Spinal cord (tissue), 10 donors: Measurements from ENCODE around the gene RARG. TPM values are rescaled to one million over a fixed set of nuclear protein-coding genes. Genes with fewer than 3 reads are reported as not detected.

ENCODE experiments used
- DNase-seq, 6 donors: peaks; one replicate each; pipeline versions ENCODE4 v3.0.0 to v3.0.0-alpha.2; 2013 to 2015; ENCODE audit warnings: low spot score in 6 of 6, low read depth in 4 of 6
- H3K27ac ChIP-seq: one replicate; pipeline ENCODE4 v1.5.1; 2013; ENCODE audit warnings: low read depth, low read length, control low read depth
- H3K27me3 ChIP-seq: one replicate; pipeline ENCODE4 v1.6.1; 2013; ENCODE audit warnings: low read length; ENCODE audit not compliant: control insufficient read depth, insufficient read depth
- H3K36me3 ChIP-seq: one replicate; pipeline ENCODE4 v1.6.1; 2013; ENCODE audit warnings: low read length; ENCODE audit not compliant: control insufficient read depth, insufficient read depth
- H3K4me1 ChIP-seq: one replicate; pipeline ENCODE4 v1.6.1; 2013; ENCODE audit warnings: low read length; ENCODE audit not compliant: control insufficient read depth, insufficient read depth
- H3K4me3 ChIP-seq: one replicate; pipeline ENCODE4 v1.5.1; 2013; ENCODE audit warnings: low read depth, low read length, control low read depth
- H3K9me3 ChIP-seq: one replicate; pipeline ENCODE4 v1.6.1; 2013; ENCODE audit warnings: low read length; ENCODE audit not compliant: control insufficient read depth, insufficient read depth
- WGBS: methylation state at CpG from one replicate; pipeline ENCODE4 v1.1.5; 2013; ENCODE audit warnings: missing lambda C conversion rate; ENCODE audit not compliant: insufficient coverage; 5-methylcytosine and 5-hydroxymethylcytosine counted together
- polyA plus RNA-seq, 2 donors: library from polyadenylated mRNA; unstranded; fragments of 120-200 nt; gene quantifications; one replicate each; pipeline ENCODE4 v1.2.1, GENCODE V29; 2013; ENCODE audit not compliant: insufficient read length in 2 of 2
- total RNA-seq, 2 donors: library from RNA; depleted of rRNA in 1 of 2; stranded (reverse); fragments of 120-200 nt in 1 of 2; fragments of >200 nt in 1 of 2; gene quantifications; one replicate each; pipeline versions ENCODE4 v1.2.3 to v1.2.4, GENCODE V29; 2013 to 2014
- donor health status: healthy.

The RARG gene
- total and polyA plus RNA-seq, 4 donors = 10.8 to 20.1 (median 15.2) TPM

- Histone ChIP-seq H3K36me3 (peaks cover 6% of the 10 kb centered on the region), H3K27ac (peak overlapping the region; percentile 100), H3K27me3 (peaks cover under 1% of the 10 kb centered on the region), H3K9me3 (no peaks in the 10 kb centered on the region), H3K4me3 (no peak overlapping the region), H3K4me1 (peaks cover 60% of the 10 kb centered on the region)
- 78% methylated on average over 5 of the region's 10 CpGs for WGBS
- no peak for DNase-seq
Measured at GRCh38 chr12:53225635-53226424, 6.2 kb downstream of the RARG start.

DNA sequence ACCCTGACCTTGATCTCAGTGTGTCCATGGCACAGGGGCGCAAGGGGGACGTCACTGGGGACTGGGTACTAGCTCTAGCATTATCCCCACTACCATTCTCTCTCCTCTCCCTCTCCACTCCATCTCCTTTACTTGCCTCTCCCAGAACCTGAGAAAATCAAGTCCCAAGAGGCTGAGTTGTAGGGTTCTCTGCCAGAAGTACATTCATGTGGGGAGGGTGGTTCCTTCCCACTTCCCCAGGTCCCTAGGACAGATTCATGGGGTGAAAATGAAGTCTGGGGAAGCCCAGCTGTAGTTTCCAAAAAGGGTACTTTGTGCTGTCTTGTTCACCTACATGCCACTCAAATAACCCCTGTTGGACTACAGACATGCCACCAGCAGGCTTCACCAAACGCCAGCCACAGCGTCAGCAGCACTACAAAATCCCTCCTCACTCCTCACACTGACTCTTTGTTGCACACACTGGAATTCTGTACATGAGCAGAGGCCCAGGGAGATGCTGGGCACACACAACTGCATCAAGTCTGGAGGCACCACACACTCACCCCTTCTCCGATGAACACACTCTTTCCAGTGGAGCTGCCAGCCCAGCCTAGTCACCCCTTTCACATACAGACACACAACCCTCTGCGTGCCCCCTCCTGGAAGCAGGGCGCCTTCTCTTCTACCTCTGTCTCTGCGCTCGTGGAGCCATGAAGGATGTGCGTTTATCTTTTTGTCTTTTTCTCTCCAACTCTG, 6.9 kb downstream of the RARG start:
- DNase-seq = peak in 2 of 6 donors; percentile 36 to 59
- Histone ChIP-seq H3K27me3 (no peaks in the 10 kb centered on the region), H3K27ac (peak overlapping the region; percentile 100), H3K4me3 (no peak overlapping the region), H3K4me1 (peaks cover 59% of the 10 kb centered on the region), H3K9me3 (no peaks in the 10 kb centered on the region), H3K36me3 (peaks cover 6% of the 10 kb centered on the region)
- WGBS = 73% methylated on average over 8 of the region's 10 CpGs

DNA sequence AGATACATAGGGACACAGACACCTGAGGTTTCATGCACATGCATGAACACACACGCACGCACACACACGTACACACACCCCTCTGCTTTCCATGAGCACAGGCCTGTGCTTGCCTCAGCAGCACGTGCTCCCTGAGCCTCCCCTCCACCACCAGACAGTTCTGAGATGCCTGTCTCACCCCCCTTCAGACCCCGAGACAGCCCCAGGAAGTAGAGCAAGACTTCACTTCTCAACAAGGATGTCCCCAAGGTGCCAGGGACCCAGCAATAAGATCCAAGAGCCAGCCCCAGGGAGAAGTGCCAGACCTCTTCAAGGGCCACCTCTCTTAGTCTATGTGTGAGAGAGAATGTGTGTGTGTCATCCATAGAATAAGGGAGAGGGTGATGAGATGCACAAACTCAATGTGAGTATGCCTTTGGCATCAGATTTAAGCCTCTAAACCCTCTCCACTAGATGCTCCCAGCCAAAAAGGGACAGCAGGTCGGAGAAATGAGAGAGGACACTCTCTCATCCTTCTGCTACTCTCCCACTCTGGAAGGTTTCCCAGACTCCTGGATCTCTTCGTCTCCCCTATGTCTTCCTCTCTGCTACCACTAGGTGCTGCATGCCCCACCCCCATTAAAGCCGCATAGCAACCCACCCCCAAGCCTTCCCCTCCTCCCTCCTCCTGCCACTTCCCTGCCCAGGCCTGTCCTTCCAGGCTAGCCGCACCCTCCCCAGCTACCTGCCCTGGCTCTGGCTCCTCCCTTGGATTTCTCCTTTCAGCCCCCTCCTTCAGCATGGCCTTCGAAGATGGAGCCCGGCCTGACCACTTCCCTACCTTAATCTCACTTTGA, 7.7 kb downstream of the RARG start:
- WGBS = 53% methylated on average over 10 of the region's 11 CpGs
- Histone ChIP-seq H3K4me3 (no peak overlapping the region), H3K9me3 (no peaks in the 10 kb centered on the region), H3K4me1 (peaks cover 61% of the 10 kb centered on the region), H3K27me3 (no peaks in the 10 kb centered on the region), H3K27ac (peak overlapping the region; percentile 100), H3K36me3 (peaks cover 6% of the 10 kb centered on the region)
- DNase-seq = no peak

DNA sequence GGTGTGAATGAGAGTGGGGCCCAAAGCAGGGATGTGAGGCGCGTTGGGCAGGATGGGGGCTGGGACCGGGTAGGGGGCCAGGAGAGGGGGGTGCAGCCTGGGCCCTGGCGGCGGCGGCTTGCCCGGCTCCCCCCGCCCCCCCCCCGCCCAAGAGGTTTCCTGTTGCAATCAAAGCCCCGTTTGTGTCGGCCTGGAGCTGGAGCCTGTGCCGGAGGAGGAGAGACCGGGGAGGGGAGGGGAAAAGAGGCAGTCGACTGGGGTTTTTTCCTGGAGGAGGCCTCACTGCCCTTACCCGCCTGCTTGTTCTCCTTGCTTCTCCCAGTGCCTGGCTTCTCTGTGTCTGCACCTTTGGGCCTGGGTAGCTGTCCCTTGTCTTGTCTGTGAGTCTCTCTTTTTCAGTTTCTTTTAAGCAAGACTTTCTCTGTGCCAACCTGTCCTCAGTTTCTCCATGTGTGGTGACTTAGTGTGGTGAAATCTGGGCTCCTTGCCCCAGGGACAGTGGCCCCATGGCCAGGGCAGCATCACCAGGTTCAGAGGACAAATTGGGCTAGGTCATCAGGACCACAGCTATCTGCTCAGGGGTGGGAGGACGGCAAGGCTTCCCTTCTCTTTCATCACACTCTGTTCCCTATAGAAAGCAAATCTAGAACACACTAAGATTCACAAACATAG, 8.5 kb downstream of the RARG start:
- WGBS = 27% methylated on average over 8 of the region's 16 CpGs
- H3K27ac ChIP-seq = peak overlapping the region; percentile 100
- no peaks in the 10 kb centered on the region for H3K9me3 ChIP-seq
- peaks cover 6% of the 10 kb centered on the region for H3K36me3 ChIP-seq
- H3K27me3 ChIP-seq = no peaks in the 10 kb centered on the region
- peak in 2 of 6 donors; percentile 57 to 79 for DNase-seq
- H3K4me3 ChIP-seq = no peak overlapping the region
- H3K4me1 ChIP-seq = peaks cover 65% of the 10 kb centered on the region

GRCh38 chr12:53222806-53223261, 9.2 kb downstream of the RARG start:
- Histone ChIP-seq H3K9me3 (no peaks in the 10 kb centered on the region), H3K27ac (peak overlapping the region; percentile 100), H3K36me3 (peaks cover 6% of the 10 kb centered on the region), H3K4me3 (no peak overlapping the region), H3K4me1 (peaks cover 70% of the 10 kb centered on the region), H3K27me3 (no peaks in the 10 kb centered on the region)
- 22% methylated on average over 2 of the region's 4 CpGs for WGBS
- no peak for DNase-seq

DNA sequence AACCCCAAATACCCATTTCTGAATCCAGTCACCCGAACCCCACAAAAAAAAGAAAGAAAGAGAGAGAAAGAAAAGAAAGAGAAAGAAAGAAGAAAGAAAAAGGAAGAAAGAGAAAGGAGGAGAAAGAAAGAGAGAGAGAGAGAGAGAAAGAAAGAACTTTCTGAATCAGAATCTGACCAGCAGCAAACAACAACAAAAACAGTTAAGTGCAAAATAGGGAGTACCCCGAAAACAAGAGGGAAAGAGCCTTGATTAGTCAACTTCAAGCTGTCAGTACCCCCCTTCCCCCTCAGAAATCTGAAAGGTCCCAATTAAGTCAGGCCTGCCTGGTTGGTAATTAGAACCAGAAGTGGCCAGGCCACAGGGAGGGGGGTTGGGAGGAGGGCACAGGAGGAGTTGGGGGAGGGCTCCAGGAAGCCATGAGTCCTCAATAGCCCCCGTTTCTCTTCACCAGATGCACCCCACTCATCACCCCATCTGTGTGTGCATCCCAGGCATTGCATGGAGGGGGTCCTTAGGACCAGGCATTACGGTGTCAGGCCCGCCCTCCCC, 9.8 kb downstream of the RARG start:
- H3K4me3 ChIP-seq = no peak overlapping the region
- H3K27me3 ChIP-seq = no peaks in the 10 kb centered on the region
- DNase-seq = no peak
- peaks cover 76% of the 10 kb centered on the region for H3K4me1 ChIP-seq
- no CpG with 5 or more reads among the region's 5 CpGs for WGBS
- peak overlapping the region; percentile 100 for H3K27ac ChIP-seq
- H3K36me3 ChIP-seq = peaks cover 2% of the 10 kb centered on the region
- no peaks in the 10 kb centered on the region for H3K9me3 ChIP-seq

DNA sequence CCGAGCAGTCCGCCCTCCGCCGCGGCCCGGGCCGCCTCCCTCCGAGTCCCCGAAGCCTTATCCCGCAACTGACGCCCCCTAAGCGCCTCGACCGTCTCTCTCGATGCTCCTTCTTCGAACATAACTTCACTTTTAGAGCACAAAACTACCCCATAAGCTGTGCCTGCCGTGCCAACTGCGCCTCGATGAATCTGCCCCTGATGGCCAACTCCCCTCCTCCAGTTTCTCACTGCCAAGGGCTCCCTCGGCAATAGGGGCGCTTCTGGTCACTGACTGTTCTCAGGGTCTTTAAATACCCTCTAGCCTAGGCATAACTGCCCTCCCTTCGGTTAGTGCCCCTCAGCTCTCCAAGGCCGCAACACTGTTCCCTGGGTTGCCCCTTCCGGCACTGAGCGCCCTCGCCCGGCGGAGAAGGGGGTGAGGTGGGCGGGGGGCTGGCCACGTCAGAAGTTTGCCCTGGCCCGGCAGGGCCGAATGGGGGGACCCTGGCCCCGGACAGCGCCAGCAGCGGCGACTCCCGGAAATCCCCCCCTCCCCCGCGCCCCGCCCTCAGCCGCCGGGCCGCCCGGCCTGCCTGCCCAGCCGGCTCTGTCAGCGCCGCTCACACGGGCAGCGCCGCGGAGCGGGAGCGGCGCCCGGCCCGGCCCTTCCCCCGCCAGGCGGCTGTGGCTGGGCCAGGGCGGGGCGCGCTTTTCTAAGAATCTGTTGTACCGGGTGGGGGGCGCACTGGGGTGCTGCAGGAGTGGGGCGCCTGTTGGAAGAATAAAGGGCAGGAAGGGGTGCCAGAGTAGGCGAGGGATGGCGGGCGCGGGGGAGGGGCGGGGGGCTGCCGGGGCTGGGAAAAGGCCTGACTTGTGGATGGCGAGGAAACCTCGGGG, 10.6 kb downstream of the RARG start:
- Histone ChIP-seq H3K4me3 (peak overlapping the region; percentile 79), H3K27me3 (no peaks in the 10 kb centered on the region), H3K4me1 (peaks cover 84% of the 10 kb centered on the region), H3K27ac (peak overlapping the region; percentile 100), H3K36me3 (no peaks in the 10 kb centered on the region), H3K9me3 (no peaks in the 10 kb centered on the region)
- DNase-seq = peak in 3 of 6 donors; percentile 47 to 85 (median 60)
- WGBS = under 1% methylated on average over 59 of the region's 72 CpGs

GRCh38 chr12:53220694-53221202, 11.3 kb downstream of the RARG start:
- H3K4me1 ChIP-seq = peaks cover 81% of the 10 kb centered on the region
- no peaks in the 10 kb centered on the region for H3K27me3 ChIP-seq
- H3K4me3 ChIP-seq = peak overlapping the region; percentile 79
- no peaks in the 10 kb centered on the region for H3K36me3 ChIP-seq
- H3K9me3 ChIP-seq = no peaks in the 10 kb centered on the region
- WGBS = under 1% methylated on average over 31 of the region's 42 CpGs
- H3K27ac ChIP-seq = peak overlapping the region; percentile 100
- peak in 2 of 6 donors; percentile 80 to 91 for DNase-seq
